Prostate gland (tissue), 2 donors: ENCODE data around the gene ING1. TPM values are rescaled to one million over a fixed set of nuclear protein-coding genes. Genes with fewer than 3 reads are reported as not detected.

Experiments
- DNase-seq: peaks from one replicate; pipeline ENCODE4 v3.0.0-alpha.2; 2019; ENCODE audit warnings: low spot score
- H3K27ac ChIP-seq, 2 donors: fragments of 200-600 bp; sonication (generic); 2 replicates each; pipeline ENCODE4 v1.5.1; 2017 to 2019
- H3K27me3 ChIP-seq: fragments of 200-600 bp; sonication (generic); replicated peaks from 2 replicates; pipeline ENCODE4 v1.5.1; 2019; ENCODE audit not compliant: insufficient read depth
- H3K36me3 ChIP-seq, 2 donors: fragments of 200-600 bp; sonication (generic); 1 replicate in 1 of 2; 2 replicates in 1 of 2; pipeline versions ENCODE4 v1.5.1 to v1.8.1; 2017 to 2019
- H3K4me1 ChIP-seq: fragments of 200-600 bp; sonication (generic); replicated peaks from 2 replicates; pipeline ENCODE4 v1.5.1; 2019
- H3K4me3 ChIP-seq, 2 donors: fragments of 200-600 bp; sonication (generic); 2 replicates each; pipeline ENCODE4 v1.5.1; 2017 to 2019
- H3K9me3 ChIP-seq: fragments of 200-600 bp; sonication (generic); 2 replicates; pipeline ENCODE4 v1.5.1; 2017
- POLR2A ChIP-seq: fragments of 450-650 bp; IDR thresholded peaks from one replicate; pipeline ENCODE4 v1.6.1; 2016; ENCODE audit warnings: antibody characterized with exemption, mild to moderate bottlenecking
- POLR2AphosphoS5 ChIP-seq: sonication (generic); formaldehyde crosslinking; IDR thresholded peaks from one replicate; pipeline ENCODE4 v1.6.1; 2017; ENCODE audit warnings: antibody characterized with exemption
- WGBS: methylation state at CpG from one replicate; pipeline ENCODE4 v1.1.5; 2018; 5-methylcytosine and 5-hydroxymethylcytosine counted together
- intact Hi-C: fragments of 100-400 bp; cut with DNase I; formaldehyde crosslinking; loops from one replicate; pipeline ENCODE4 v1.14.2; 2022
- total RNA-seq, 2 donors: library from RNA; depleted of rRNA; stranded (reverse); fragments of >200 nt; gene quantifications; one replicate each; pipeline ENCODE4 v1.1.0, GENCODE V29; 2016
- TF ChIP-seq, protein P1 (sequence below), 4 experiments: fragments of 200-600 bp in 2 of 4; fragments of 450-650 bp in 2 of 4; sonication (generic) in 2 of 4; IDR thresholded peaks; 1 replicate in 3 of 4; 2 replicates in 1 of 4; pipeline ENCODE4 v1.5.1; 2016 to 2019; ENCODE audit warnings: antibody characterized with exemption in 4 of 4, mild to moderate bottlenecking in 2 of 4, moderate library complexity in 2 of 4

The ING1 gene
- total RNA-seq, 2 donors from 2014 or later, result 19.1 to 38.3 TPM

DNA sequence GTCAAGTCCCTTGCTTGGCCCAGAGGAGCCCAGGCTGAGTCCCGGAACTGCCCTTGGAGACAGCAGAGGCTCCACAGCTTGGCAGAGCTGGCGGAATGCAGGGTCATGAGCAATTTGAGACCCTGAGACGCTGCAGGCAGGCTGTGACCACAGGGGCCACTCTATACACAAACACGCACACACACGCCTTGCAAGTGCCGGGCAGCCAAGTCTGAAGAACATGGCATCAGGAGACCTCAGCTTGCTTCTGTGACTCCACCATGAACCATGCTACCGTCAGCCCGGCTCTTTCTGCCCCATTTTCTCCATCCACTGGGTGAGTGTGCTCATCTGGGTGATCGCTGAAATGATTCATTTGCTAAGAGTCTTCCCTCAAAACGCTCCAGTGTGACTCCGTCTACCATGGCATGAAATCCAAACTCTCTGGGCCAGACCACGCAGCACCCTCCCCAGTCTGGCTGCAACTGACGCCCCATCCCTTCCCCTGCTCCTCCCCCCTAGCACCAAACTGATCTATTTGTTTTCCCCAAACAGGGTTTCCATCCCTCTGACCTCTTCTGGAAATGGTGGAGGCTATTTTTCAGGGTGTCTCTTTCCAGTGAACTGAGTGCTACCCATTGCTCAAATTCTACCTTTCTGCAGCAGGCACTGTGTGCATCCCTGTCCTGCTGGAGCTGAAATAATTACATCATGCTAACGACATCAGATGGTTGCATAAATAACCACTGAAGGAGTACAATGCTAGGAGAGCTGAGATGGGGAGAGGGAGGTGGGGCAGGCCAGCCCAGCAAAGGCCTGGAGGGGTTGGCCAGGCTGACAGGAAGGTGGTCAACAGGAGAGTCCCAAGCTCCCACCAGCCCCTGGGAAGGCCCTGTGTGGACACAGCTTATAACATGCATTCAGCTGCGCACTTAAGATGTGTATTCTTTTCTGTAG lies 10.6 kb upstream of the ING1 start:
- TF ChIP-seq, protein P1, sequence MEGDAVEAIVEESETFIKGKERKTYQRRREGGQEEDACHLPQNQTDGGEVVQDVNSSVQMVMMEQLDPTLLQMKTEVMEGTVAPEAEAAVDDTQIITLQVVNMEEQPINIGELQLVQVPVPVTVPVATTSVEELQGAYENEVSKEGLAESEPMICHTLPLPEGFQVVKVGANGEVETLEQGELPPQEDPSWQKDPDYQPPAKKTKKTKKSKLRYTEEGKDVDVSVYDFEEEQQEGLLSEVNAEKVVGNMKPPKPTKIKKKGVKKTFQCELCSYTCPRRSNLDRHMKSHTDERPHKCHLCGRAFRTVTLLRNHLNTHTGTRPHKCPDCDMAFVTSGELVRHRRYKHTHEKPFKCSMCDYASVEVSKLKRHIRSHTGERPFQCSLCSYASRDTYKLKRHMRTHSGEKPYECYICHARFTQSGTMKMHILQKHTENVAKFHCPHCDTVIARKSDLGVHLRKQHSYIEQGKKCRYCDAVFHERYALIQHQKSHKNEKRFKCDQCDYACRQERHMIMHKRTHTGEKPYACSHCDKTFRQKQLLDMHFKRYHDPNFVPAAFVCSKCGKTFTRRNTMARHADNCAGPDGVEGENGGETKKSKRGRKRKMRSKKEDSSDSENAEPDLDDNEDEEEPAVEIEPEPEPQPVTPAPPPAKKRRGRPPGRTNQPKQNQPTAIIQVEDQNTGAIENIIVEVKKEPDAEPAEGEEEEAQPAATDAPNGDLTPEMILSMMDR (IDR thresholded peaks at IDR 0.05), result no peak
- WGBS, result 68% methylated on average over 15 of the region's 15 CpGs
- Histone ChIP-seq H3K27me3 (no peaks in the 10 kb centered on the region), H3K36me3 (no peaks in the 10 kb centered on the region), H3K4me1 (peaks cover 8% of the 10 kb centered on the region), H3K4me3 (no peak overlapping the region), H3K27ac (no peak overlapping the region), H3K9me3 (no peaks in the 10 kb centered on the region)
- intact Hi-C loops, result no loop called here
- no peak for DNase-seq

DNA sequence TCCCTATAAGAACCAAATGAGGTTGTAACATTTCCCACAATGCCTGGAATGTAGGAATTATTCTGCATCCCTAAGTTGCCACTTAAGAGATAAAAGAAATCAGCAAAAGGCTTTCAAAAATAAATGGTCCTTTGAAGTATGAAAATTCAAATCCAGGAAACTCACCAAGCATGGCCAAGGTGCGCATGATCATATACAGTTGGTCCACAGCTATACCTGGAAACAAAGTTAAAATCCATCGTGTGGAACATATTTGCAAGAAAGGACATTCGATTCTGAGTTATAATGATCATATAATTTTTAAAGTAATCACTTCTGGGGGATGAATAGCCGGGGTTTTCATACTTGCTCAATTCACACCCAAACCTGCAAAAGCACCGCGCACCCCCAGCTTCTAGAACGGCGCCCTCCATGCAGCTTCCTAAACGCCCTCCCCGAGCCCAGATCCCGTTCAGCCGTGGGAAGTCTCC lies 8.1 kb upstream of the ING1 start:
- no peak for DNase-seq
- Histone ChIP-seq H3K4me3 (peak overlapping the region; percentile 63 to 73), H3K4me1 (peaks cover 8% of the 10 kb centered on the region), H3K27me3 (no peaks in the 10 kb centered on the region), H3K36me3 (no peaks in the 10 kb centered on the region), H3K27ac (peak overlapping the region; percentile 63 to 72), H3K9me3 (no peaks in the 10 kb centered on the region)
- intact Hi-C loops, result no loop called here
- TF ChIP-seq POLR2AphosphoS5 (no peak), POLR2A (no peak)
- TF ChIP-seq, protein P1 (IDR thresholded peaks at IDR 0.05), result no peak
- WGBS, result 6% methylated on average over 12 of the region's 12 CpGs

- under 1% methylated on average over 46 of the region's 80 CpGs for WGBS
- TF ChIP-seq, protein P1 (IDR thresholded peaks at IDR 0.05), result peak in 2 of 4 experiments; percentile 15 to 25
- TF ChIP-seq POLR2A (peak; percentile 70), POLR2AphosphoS5 (peak; percentile 93)
- intact Hi-C loops, result no loop called here
- no peaks in the 10 kb centered on the region for H3K9me3 ChIP-seq
- H3K4me3 ChIP-seq, result peak within 1 kb of the TSS; percentile 63 to 73
- peaks cover 8% of the 10 kb centered on the region for H3K4me1 ChIP-seq
- H3K27me3 ChIP-seq, result no peaks in the 10 kb centered on the region
- H3K36me3 ChIP-seq, result no peaks in the 10 kb centered on the region
- H3K27ac ChIP-seq, result peak within 1 kb of the TSS; percentile 63 to 72
- DNase-seq, result peak; percentile 96
Observed at GRCh38 chr13:110705826-110706569, 7.5 kb upstream of the ING1 start, which contains the start of gene CARS2. Gene CARS2 (minus strand): TSS chr13:110706116. CDS start chr13:110706093, 23 bp downstream.

DNA sequence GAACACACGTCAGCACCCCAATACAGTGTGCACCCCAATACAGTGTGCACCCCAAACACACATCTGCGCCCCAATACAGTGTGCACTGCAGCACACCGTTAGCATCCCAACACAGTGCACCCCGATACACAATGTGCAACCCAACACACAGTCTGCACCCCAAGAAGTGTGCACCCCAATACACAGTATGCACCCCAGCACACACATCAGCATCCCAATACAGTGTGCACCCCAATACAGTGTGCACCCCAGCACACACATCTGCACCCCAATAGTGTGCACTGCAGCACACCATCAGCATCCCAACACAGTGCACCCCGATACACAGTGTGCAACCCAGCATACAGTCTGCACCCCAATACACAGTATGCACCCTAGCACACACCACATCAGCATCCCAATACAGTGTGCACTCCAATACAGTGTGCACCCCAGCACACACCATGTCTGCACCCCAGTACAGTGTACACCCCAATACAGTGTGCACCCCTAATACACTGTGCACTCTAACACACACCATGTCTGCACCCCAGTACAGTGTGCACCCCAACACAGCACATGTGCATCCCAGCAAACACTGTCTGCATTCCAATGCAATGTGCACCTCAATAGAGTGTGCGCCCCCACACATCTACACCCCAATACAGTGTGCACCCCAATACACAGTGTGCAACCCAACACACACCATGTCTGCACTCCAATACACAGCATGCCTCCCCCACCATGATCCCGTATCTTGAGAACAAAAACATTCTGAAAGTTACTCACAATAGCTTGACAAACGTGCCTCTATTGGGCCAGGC lies 6.7 kb upstream of the ING1 start:
- H3K4me1 ChIP-seq, result peaks cover 13% of the 10 kb centered on the region
- no peaks in the 10 kb centered on the region for H3K9me3 ChIP-seq
- DNase-seq, result no peak
- no peaks in the 10 kb centered on the region for H3K27me3 ChIP-seq
- H3K36me3 ChIP-seq, result no peaks in the 10 kb centered on the region
- 63% methylated on average over 8 of the region's 8 CpGs for WGBS
- H3K4me3 ChIP-seq, result peak overlapping the region; percentile 63 to 73
- peak overlapping the region; percentile 63 to 72 for H3K27ac ChIP-seq
- TF ChIP-seq POLR2A, result no peak
- no peak for TF ChIP-seq POLR2AphosphoS5
- TF ChIP-seq, protein P1 (IDR thresholded peaks at IDR 0.05), result no peak
- intact Hi-C loops, result no loop called here
